Natural killer cell (primary cell): ENCODE measurements around the gene NEK1. TPM values are rescaled to one million over a fixed set of nuclear protein-coding genes. Genes with fewer than 3 reads are reported as not detected.

ENCODE experiments used
- ATAC-seq, 3 donors: fragments of 150-1000 bp in 2 of 3; fragments of 200-7000 bp in 1 of 3; cut with Tn5 transposase; 1 replicate in 1 of 3; 2 replicates in 2 of 3; pipeline ENCODE4 v1.10.0; 2021; ENCODE audit warnings: mild to moderate bottlenecking in 2 of 3, moderate library complexity in 2 of 3
- DNase-seq, 2 donors: peaks; one replicate each; pipeline versions ENCODE4 v3.0.0 to v3.0.0-alpha.2; 2013 to 2021; ENCODE audit warnings: mixed read lengths in 1 of 2
- H3K27ac ChIP-seq: one replicate; pipeline ENCODE4 v1.5.1; 2013; ENCODE audit warnings: mild to moderate bottlenecking, low read length
- H3K27me3 ChIP-seq: one replicate; pipeline ENCODE4 v1.6.1; 2013; ENCODE audit warnings: low read length; ENCODE audit not compliant: control insufficient read depth, insufficient read depth
- H3K36me3 ChIP-seq: one replicate; pipeline ENCODE4 v1.6.1; 2013; ENCODE audit warnings: low read length; ENCODE audit not compliant: control insufficient read depth, insufficient read depth
- H3K4me1 ChIP-seq: one replicate; pipeline ENCODE4 v1.6.1; 2013; ENCODE audit warnings: low read length; ENCODE audit not compliant: control insufficient read depth, insufficient read depth
- H3K4me3 ChIP-seq: one replicate; pipeline ENCODE4 v1.5.1; 2013; ENCODE audit warnings: low read length
- H3K9me3 ChIP-seq: one replicate; pipeline ENCODE4 v1.6.1; 2013; ENCODE audit warnings: low read length; ENCODE audit not compliant: control insufficient read depth, insufficient read depth
- H3K27ac Mint-ChIP-seq, 2 donors: one replicate each; pipeline ENCODE4 v1.8.0; 2022; ENCODE audit warnings: mild to moderate bottlenecking in 2 of 2, mixed read lengths in 2 of 2, moderate library complexity in 1 of 2
- H3K27me3 Mint-ChIP-seq, 2 donors: one replicate each; pipeline ENCODE4 v1.8.0; 2022; ENCODE audit warnings: low read depth in 2 of 2, mixed read lengths in 2 of 2
- H3K36me3 Mint-ChIP-seq: one replicate; pipeline ENCODE4 v1.8.0; 2022; ENCODE audit warnings: mixed read lengths
- H3K4me1 Mint-ChIP-seq, 2 donors: one replicate each; pipeline ENCODE4 v1.8.0; 2022; ENCODE audit warnings: mixed read lengths in 2 of 2
- H3K4me3 Mint-ChIP-seq: one replicate; pipeline ENCODE4 v1.8.0; 2022; ENCODE audit warnings: mild to moderate bottlenecking, moderate library complexity, mixed read lengths
- H3K9me3 Mint-ChIP-seq, 2 donors: one replicate each; pipeline ENCODE4 v1.8.0; 2022; ENCODE audit warnings: mixed read lengths in 2 of 2
- WGBS: methylation state at CpG from one replicate; pipeline ENCODE4 v1.1.7; 2013; ENCODE audit warnings: missing lambda C conversion rate; ENCODE audit not compliant: insufficient coverage; 5-methylcytosine and 5-hydroxymethylcytosine counted together
- intact Hi-C: fragments of 100-400 bp; cut with micrococcal nuclease; formaldehyde crosslinking; loops from one replicate; pipeline ENCODE4 v1.14.2; 2022
- total RNA-seq, 4 donors: library from RNA; stranded (reverse); fragments of 120-200 nt in 1 of 4; gene quantifications; one replicate each; pipeline versions ENCODE4 v1.2.3 to v1.2.4, GENCODE V29; 2013 to 2022
- TF ChIP-seq, protein P1 (sequence below): fragments of 200-600 bp; IDR thresholded peaks from one replicate; pipeline ENCODE4 v1.8.0; 2022; ENCODE audit warnings: antibody characterized with exemption

The NEK1 gene
- total RNA-seq, 3 donors from 2014 or later (not counting 1 experiment from before 2014, with no cell fraction given) = 16.4 to 24.9 (median 19.0) TPM

DNA sequence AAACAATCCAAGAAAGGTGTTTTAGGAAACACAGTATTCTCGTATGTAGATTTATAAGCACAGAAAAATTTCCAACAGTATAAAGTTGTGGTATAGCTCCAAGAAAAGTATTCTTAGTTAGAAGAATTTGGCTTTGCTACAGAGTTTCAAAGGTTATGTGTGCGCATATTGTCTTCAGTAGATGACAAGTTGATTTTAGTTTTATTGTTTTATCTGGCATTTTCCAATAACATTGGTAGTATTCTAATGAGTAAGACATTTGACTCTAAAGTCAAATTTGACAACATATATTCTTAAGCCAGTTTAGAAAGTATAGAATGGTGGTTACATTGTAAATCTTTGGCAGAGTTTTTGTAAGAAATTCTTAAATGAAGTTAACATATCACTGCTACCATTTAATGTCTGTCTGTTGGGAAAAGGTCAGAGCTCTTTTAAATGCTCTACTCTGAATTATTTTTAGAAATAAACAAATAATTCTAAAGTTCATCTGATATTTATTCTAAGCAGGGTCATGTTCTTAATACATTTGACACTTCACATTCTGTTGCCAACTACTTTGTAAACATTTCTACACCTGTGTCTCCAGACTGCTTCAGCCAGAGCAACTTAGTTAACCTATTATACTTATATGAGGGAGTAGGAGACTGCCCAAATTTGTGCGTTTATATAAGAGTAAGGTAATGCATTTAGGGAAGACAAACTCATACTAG, 38.0 kb upstream of the NEK1 start:
- Histone ChIP-seq H3K36me3 (peaks cover 3% of the 10 kb centered on the region), H3K9me3 (no peaks in the 10 kb centered on the region), H3K4me1 (no peaks in the 10 kb centered on the region), H3K27ac (no peak overlapping the region), H3K27me3 (no peaks in the 10 kb centered on the region), H3K4me3 (no peak overlapping the region)
- Mint-ChIP-seq H3K9me3 (no peaks in the 10 kb centered on the region), H3K27ac (no peak overlapping the region), H3K4me1 (peaks cover 26% of the 10 kb centered on the region in 2 donors), H3K36me3 (no peaks in the 10 kb centered on the region), H3K4me3 (no peak overlapping the region), H3K27me3 (no peaks in the 10 kb centered on the region)
- 100% methylated on average over 2 of the region's 3 CpGs for WGBS
- no peak for ATAC-seq
- no peak for DNase-seq
- intact Hi-C loops = no loop called here
- TF ChIP-seq, protein P1, sequence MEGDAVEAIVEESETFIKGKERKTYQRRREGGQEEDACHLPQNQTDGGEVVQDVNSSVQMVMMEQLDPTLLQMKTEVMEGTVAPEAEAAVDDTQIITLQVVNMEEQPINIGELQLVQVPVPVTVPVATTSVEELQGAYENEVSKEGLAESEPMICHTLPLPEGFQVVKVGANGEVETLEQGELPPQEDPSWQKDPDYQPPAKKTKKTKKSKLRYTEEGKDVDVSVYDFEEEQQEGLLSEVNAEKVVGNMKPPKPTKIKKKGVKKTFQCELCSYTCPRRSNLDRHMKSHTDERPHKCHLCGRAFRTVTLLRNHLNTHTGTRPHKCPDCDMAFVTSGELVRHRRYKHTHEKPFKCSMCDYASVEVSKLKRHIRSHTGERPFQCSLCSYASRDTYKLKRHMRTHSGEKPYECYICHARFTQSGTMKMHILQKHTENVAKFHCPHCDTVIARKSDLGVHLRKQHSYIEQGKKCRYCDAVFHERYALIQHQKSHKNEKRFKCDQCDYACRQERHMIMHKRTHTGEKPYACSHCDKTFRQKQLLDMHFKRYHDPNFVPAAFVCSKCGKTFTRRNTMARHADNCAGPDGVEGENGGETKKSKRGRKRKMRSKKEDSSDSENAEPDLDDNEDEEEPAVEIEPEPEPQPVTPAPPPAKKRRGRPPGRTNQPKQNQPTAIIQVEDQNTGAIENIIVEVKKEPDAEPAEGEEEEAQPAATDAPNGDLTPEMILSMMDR = no peak

- intact Hi-C loops = no loop called here
- no peaks in the 10 kb centered on the region for H3K27me3 ChIP-seq
- peaks cover 2% of the 10 kb centered on the region for H3K36me3 Mint-ChIP-seq
- H3K4me1 ChIP-seq = no peaks in the 10 kb centered on the region
- 98% methylated on average over 7 of the region's 7 CpGs for WGBS
- H3K27me3 Mint-ChIP-seq = no peaks in the 10 kb centered on the region
- peaks cover 19 to 26% of the 10 kb centered on the region in 2 donors for H3K4me1 Mint-ChIP-seq
- no peaks in the 10 kb centered on the region for H3K9me3 ChIP-seq
- H3K4me3 ChIP-seq = no peak overlapping the region
- no peaks in the 10 kb centered on the region for H3K9me3 Mint-ChIP-seq
- DNase-seq (no peak), ATAC-seq (no peak)
- no peak overlapping the region for H3K27ac Mint-ChIP-seq
- H3K36me3 ChIP-seq = peaks cover 7% of the 10 kb centered on the region
- TF ChIP-seq, protein P1 = no peak
- no peak overlapping the region for H3K27ac ChIP-seq
- no peak overlapping the region for H3K4me3 Mint-ChIP-seq
Observed at GRCh38 chr4:169649545-169650226, 37.3 kb upstream of the NEK1 start.

- Mint-ChIP-seq H3K4me1 (peaks cover 0 to 5% of the 10 kb centered on the region in 2 donors), H3K9me3 (no peaks in the 10 kb centered on the region), H3K27ac (no peak overlapping the region), H3K36me3 (peaks cover 5% of the 10 kb centered on the region), H3K4me3 (no peak overlapping the region), H3K27me3 (no peaks in the 10 kb centered on the region)
- DNase-seq (no peak), ATAC-seq (no peak)
- Histone ChIP-seq H3K36me3 (peaks cover 14% of the 10 kb centered on the region), H3K4me1 (no peaks in the 10 kb centered on the region), H3K27ac (no peak overlapping the region), H3K4me3 (no peak overlapping the region), H3K9me3 (no peaks in the 10 kb centered on the region), H3K27me3 (no peaks in the 10 kb centered on the region)
- intact Hi-C loops = no loop called here
- no CpG with 5 or more reads among the region's 1 CpG for WGBS
- TF ChIP-seq, protein P1 = no peak
Observed at GRCh38 chr4:169645627-169646026, 33.2 kb upstream of the NEK1 start.
